HG03342 (cell line): Measurements from ENCODE around the gene INSYN1.

Experiments used
- ATAC-seq: cut with Tn5 transposase; IDR thresholded peaks from one replicate; pipeline ENCODE4 v1.9.1; 2021; ENCODE audit warnings: mild to moderate bottlenecking, moderate library complexity; ENCODE audit not compliant: unreplicated experiment

Gene INSYN1

DNA sequence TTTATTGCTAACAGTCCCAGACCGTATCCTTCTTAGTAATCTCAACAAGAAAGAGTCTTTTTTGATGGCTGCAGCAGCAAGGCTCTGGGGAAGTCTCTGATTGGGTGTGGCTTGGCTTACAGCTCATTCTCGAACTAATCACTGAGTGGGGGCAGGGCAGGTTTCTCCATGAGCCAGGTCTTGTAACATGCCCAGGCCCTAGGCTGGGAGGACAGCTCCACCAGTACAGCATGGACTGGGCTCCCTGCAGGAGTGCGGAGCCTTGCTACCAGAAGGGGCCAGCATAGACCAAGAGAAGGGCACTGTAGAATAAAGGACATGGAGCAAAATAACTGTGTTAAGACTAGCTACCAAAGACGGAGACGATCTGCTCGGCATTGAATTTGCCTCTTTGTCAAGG, 61.8 kb downstream of the INSYN1 start:
- no peak for ATAC-seq

DNA sequence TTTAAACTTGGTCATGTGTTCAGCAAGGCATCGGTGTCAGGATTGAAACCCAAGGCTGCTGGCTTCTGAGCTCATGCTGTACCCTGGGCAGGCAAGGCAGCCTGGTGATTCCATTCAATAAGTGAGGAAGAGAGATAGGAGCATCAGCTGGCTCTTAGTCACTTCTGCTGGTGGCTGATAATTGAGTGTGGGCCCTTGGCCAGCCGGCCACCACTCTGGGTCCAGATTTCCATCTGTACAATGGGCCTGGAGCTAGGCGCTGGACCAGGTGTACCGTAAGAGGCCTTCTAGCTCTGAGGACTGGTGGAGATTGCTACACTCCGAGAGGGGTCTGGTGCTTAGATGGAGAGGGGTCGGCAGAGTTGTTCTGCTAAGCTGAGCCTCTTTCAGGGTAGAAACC, 64.7 kb downstream of the INSYN1 start:
- ATAC-seq = no peak

DNA sequence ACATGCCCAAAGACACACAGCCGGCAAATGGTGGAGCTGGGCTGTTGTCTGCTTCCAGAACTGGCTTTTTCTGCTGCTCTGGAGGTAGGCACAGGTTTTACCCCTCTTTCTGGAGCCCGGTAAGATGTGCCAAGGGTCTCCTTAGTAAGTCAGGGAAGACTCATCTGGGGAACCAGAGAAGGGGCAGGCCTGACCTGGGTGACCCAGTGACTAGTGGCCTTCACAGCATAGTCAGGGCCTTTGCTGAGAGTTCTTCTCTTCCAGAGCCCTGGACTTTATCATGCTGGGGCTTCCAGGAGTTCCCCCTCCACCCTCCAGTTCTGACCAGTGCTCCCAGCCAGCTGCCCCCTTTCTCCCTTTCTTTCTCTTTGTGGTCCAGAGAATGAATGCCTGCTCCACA, 65.8 kb downstream of the INSYN1 start:
- no peak for ATAC-seq

DNA sequence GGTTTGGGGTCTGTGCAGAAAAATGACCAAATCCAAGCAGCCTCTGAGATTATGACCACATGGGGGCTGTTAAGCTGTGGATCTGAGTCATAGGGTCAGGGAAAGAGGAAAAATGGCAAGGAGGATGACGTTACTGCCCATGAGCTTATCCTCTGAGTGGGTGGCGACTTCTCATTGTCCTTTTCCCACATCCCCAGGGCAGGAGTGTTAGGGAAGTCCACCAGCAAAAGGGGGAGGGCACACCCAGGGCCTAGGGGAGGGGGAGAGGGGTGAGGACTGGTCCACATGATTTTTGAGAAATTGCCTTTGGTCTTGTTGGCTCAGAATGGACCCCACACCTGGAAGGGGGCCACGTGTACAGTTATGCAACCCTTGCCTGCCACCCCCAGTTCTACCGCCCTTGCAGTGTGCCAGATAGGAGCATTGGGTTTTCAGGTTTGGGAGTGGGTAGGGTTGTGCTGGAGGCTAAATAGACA, 66.3 kb downstream of the INSYN1 start:
- ATAC-seq = no peak

DNA sequence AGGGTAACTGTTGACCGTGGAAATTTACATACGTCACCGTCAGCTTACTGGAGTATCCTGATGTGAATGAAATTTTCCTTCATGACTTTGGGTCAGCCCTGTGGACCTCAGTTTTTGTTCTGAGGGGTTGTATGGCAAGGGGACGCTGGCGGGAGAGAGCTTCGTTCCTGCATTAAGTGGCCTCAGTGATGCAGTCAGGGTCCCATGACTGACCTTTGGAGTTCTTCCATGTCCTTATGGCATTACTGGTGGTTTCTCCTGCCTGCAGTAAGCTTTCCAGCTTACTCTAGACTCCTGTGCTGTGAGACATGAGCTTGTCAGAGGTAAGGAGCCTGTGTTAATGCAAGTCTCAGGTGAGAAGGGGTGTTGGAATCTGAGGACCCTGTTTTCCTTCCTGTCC, 67.2 kb downstream of the INSYN1 start:
- no peak for ATAC-seq
